HL-60/S4 treated with phorbol 12-myristate 13-acetate at 8.2 ng/mL for 4 days and 3 days (cell line): Measurements from ENCODE around the gene PCCA.

Source experiments
- in situ Hi-C: fragments of 300-500 bp; cut with MboI; formaldehyde crosslinking; loops from 2 replicates; pipeline ENCODE4 v1.15.0; 2022; ENCODE audit warnings: low sequenced_read_pairs

PCCA gene

GRCh38 chr13:100395698-100396373 is 306.9 kb downstream of the PCCA start:
- in situ Hi-C loops: no loop called here

GRCh38 chr13:100396776-100397175 is 307.9 kb downstream of the PCCA start:
- in situ Hi-C loops: no loop called here

GRCh38 chr13:100397627-100398026 is 308.7 kb downstream of the PCCA start:
- in situ Hi-C loops: no loop called here

GRCh38 chr13:100398360-100398759 is 309.5 kb downstream of the PCCA start:
- in situ Hi-C loops: no loop called here

- in situ Hi-C loops: no loop called here
Observed at GRCh38 chr13:100399455-100399854, 310.6 kb downstream of the PCCA start.

GRCh38 chr13:100403675-100404074 is 314.8 kb downstream of the PCCA start:
- in situ Hi-C loops: no loop called here

- in situ Hi-C loops: no loop called here
Observed at GRCh38 chr13:100409132-100409531, 320.2 kb downstream of the PCCA start.

GRCh38 chr13:100423375-100423774 is 334.5 kb downstream of the PCCA start:
- in situ Hi-C loops: no loop called here

GRCh38 chr13:100428986-100429385 is 340.1 kb downstream of the PCCA start:
- in situ Hi-C loops: no loop called here

GRCh38 chr13:100432611-100433010 is 343.7 kb downstream of the PCCA start:
- in situ Hi-C loops: no loop called here

- in situ Hi-C loops: no loop called here
Observed at GRCh38 chr13:100433475-100433874, 344.6 kb downstream of the PCCA start.

GRCh38 chr13:100434010-100434763 is 345.3 kb downstream of the PCCA start:
- in situ Hi-C loops: no loop called here

- in situ Hi-C loops: no loop called here
Observed at GRCh38 chr13:100436099-100436498, 347.2 kb downstream of the PCCA start.

GRCh38 chr13:100438059-100438788 is 349.3 kb downstream of the PCCA start:
- in situ Hi-C loops: no loop called here

GRCh38 chr13:100439247-100439970 is 350.5 kb downstream of the PCCA start:
- in situ Hi-C loops: no loop called here

- in situ Hi-C loops: no loop called here
Observed at GRCh38 chr13:100440751-100441425, 352.0 kb downstream of the PCCA start.

- in situ Hi-C loops: no loop called here
Observed at GRCh38 chr13:100442095-100442832, 353.4 kb downstream of the PCCA start.

GRCh38 chr13:100443278-100443997 is 354.5 kb downstream of the PCCA start:
- in situ Hi-C loops: no loop called here

GRCh38 chr13:100443998-100444328 is 355.1 kb downstream of the PCCA start:
- in situ Hi-C loops: no loop called here
